GM06990 (cell line): ENCODE results near the gene AK1.

ENCODE experiments used
- DNase-seq: peaks from one replicate; pipeline ENCODE4 v3.0.0-alpha.2; 2011; ENCODE audit not compliant: insufficient read length; ENCODE audit errors: extremely low read depth
- H3K27me3 ChIP-seq: replicated peaks from 2 replicates; pipeline ENCODE4 v1.6.0; 2011; ENCODE audit warnings: low read length; ENCODE audit not compliant: control insufficient read depth, insufficient read depth
- H3K36me3 ChIP-seq: 2 replicates; pipeline ENCODE4 v1.5.1; 2011; ENCODE audit warnings: low read length; ENCODE audit not compliant: control insufficient read depth, insufficient read depth
- H3K4me3 ChIP-seq: replicated peaks from 2 replicates; pipeline ENCODE4 v1.5.1; 2011; ENCODE audit warnings: low read depth, mild to moderate bottlenecking, control low read depth, low read length
- TF ChIP-seq, protein P1 (sequence below): IDR thresholded peaks from 2 replicates; pipeline ENCODE4 v1.5.1; 2011; ENCODE audit warnings: low read length, control low read depth, mild to moderate bottlenecking, inconsistent platforms; ENCODE audit not compliant: insufficient read depth, poor library complexity, severe bottlenecking

The AK1 gene, protein sequence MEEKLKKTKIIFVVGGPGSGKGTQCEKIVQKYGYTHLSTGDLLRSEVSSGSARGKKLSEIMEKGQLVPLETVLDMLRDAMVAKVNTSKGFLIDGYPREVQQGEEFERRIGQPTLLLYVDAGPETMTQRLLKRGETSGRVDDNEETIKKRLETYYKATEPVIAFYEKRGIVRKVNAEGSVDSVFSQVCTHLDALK

DNA sequence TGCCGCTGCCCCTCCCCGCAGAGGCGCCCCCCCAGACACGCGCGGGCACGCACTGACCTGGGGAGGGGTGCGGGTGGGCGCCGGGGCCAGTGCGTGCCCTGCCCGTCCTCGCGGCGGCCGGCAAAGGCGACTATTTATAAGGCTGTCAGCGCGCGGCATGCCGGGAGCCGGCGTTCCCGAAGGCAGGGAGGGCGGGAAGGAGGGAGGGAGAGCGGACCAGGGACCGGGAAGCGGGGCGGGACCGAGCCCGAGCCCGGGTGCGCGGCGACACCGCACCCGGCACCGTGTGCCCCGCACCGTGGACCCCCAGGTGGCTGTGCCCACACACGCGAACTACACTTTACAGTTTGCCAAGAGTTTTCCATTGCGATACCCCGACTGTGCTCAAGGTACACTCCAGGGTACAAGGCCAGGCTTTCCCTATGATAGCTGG, at the start of gene AK1:
TSS of gene AK1 (minus strand) at position 110 of the 433 bp plus-strand sequence. CDS start 3,058 bp downstream, outside the sequence.
- no peak within 1 kb of the TSS for H3K4me3 ChIP-seq
- TF ChIP-seq, protein P1, sequence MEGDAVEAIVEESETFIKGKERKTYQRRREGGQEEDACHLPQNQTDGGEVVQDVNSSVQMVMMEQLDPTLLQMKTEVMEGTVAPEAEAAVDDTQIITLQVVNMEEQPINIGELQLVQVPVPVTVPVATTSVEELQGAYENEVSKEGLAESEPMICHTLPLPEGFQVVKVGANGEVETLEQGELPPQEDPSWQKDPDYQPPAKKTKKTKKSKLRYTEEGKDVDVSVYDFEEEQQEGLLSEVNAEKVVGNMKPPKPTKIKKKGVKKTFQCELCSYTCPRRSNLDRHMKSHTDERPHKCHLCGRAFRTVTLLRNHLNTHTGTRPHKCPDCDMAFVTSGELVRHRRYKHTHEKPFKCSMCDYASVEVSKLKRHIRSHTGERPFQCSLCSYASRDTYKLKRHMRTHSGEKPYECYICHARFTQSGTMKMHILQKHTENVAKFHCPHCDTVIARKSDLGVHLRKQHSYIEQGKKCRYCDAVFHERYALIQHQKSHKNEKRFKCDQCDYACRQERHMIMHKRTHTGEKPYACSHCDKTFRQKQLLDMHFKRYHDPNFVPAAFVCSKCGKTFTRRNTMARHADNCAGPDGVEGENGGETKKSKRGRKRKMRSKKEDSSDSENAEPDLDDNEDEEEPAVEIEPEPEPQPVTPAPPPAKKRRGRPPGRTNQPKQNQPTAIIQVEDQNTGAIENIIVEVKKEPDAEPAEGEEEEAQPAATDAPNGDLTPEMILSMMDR, result no peak
- H3K36me3 ChIP-seq, result no peaks in the 10 kb centered on the region
- H3K27me3 ChIP-seq, result no peaks in the 10 kb centered on the region
- DNase-seq, result no peak

DNA sequence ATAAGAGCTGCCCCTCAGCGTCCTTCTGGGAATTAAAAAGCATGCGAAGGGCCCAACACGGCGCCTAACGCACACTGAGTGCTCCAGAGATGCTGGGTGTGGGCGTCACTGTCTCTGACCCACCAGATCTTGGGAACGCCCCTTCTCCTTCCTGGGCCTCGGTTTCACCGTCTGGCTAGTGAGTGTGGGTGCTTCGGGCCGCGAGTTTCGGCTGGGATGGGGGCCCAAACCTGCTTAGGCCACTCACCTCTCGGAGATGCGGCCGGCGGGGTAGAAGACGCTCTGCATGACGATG, 49.4 kb upstream of the AK1 start:
- peak overlapping the region; percentile 12 for H3K4me3 ChIP-seq
- no peaks in the 10 kb centered on the region; the same call in 1 of the 2 replicates for H3K27me3 ChIP-seq
- no peaks in the 10 kb centered on the region for H3K36me3 ChIP-seq
- TF ChIP-seq, protein P1, result no peak
- no peak for DNase-seq

DNA sequence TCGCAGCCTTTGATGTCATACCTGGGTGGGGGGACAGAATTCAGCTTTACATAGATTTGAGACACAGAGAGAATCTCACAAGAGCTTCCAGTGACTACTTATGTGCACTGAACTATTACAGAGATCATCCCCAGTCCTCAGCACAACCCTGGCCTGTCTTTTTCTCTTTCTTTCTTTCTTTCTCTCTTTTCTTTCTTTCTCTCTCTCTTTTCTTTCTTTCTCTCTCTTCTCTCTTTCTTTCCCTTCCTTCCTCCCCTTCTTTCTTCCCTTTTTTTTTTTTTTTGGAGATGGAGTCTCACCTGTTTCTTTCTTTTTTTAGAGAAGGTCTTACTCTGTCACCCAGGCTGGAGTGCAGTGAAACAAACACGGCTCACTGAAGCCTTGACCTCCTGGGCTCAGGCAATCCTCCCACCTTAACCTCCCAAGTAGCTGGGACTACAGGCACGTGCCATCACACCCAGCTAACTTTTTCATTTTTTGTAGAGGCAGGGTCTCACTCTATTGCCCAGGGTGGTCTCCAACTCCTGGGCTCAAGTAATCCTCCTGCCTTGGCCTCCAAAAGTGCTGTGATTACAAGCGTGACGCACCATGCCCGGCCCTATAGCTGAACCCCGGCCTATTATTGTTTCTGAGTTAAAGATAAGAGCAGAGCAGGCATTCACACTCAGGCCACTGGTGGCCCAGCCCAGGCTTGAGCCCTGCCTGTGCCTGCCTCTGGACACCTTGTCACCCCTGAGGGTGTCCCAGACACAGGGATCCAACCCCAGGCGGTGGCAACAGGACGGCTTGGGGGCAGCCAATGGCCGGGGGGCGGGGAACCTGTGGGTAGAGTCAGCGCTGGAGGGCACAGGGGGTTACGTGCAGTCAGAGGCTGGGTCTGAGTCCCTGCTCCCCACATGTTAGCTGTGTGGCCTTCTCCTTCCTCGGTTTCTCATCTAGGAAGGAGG, 48.8 kb upstream of the AK1 start:
- Histone ChIP-seq H3K36me3 (no peaks in the 10 kb centered on the region), H3K27me3 (no peaks in the 10 kb centered on the region; the same call in 1 of the 2 replicates), H3K4me3 (no peak overlapping the region)
- TF ChIP-seq, protein P1, result no peak
- DNase-seq, result no peak

DNA sequence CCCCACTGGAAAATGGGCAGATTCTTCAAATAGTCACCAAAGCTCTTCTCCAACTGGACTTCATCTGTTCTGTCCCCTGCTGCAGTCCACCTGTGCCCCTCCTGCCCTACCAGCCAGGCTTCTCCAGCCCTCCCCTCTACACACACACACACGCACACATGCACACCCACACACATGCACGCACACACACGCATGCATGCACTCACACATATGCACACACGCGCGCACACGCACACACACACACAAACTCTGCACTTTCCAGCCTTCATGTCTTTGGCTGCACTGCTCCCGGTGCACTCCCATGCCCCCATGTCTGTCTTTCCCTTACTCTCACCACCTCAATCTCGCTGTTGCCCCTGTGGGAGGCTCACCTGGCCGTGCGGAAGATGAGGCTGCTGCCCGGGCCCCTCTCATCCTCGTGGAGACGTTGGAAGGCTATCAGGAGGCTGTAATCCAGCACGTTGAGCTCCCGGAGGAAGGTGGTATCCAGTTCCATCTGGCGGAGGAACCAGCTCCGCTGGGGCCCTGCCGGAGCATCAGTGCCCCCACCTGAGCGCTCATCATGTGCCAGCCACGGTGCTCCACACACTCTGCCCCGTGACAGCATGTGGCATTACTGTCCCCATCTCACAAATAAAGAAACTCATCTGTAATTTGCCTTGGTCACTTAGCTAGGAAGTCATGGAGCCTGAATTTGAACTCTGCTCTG, 47.4 kb upstream of the AK1 start:
- Histone ChIP-seq H3K4me3 (no peak overlapping the region), H3K27me3 (no peaks in the 10 kb centered on the region; the same call in 1 of the 2 replicates), H3K36me3 (no peaks in the 10 kb centered on the region)
- TF ChIP-seq, protein P1, result no peak
- DNase-seq, result no peak

DNA sequence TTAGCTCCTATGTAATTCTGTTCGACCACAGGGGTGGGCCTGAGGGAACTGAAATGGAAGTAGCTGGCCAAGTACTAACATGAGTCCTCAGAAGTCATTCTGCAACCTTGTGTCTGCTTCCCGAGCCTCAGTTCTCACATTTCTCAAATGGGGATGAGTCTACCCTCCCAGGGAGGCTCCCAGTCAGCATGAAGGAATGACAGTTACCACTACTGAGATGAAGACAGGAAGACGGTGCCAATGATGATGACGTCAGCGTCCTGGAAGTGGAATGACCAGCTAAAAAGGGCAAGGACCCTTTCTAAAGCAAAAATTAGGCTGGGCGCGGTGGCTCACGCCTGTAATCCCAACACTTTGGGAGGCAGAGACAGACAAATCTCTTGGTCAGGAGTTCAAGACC, 46.3 kb upstream of the AK1 start:
- no peak for DNase-seq
- TF ChIP-seq, protein P1, result no peak
- no peaks in the 10 kb centered on the region for H3K36me3 ChIP-seq
- H3K27me3 ChIP-seq, result no peaks in the 10 kb centered on the region; the same call in 1 of the 2 replicates
- H3K4me3 ChIP-seq, result no peak overlapping the region
